Suprapubic skin (tissue), 3 donors: ENCODE data around the gene ARSK.

Experiments used
- CTCF ChIP-seq, 2 donors: fragments of 200-600 bp in 1 of 2; fragments of 450-650 bp in 1 of 2; sonication (generic) in 1 of 2; IDR thresholded peaks; one replicate each; pipeline ENCODE4 v1.5.1; 2016 to 2019; ENCODE audit warnings: antibody characterized with exemption in 2 of 2, mild to moderate bottlenecking in 1 of 2, moderate library complexity in 1 of 2
- EP300 ChIP-seq: sonication (generic); formaldehyde crosslinking; IDR thresholded peaks from one replicate; pipeline ENCODE4 v1.6.1; 2017; ENCODE audit warnings: antibody characterized with exemption
- POLR2A ChIP-seq, 2 donors: fragments of 450-650 bp; IDR thresholded peaks; one replicate each; pipeline ENCODE4 v1.6.1; 2017; ENCODE audit warnings: antibody characterized with exemption in 2 of 2, mild to moderate bottlenecking in 2 of 2, moderate library complexity in 2 of 2

- TF ChIP-seq CTCF (IDR thresholded peaks at IDR 0.05) = no peak
- no peak for TF ChIP-seq POLR2A (IDR thresholded peaks at IDR 0.05)
- no peak for TF ChIP-seq EP300
Measured at GRCh38 chr5:95511606-95512005, 43.3 kb upstream of the ARSK start.
